C1 segment of cervical spinal cord (tissue), 14 donors: ENCODE measurements around the gene ZFAND4.
"Not testable (repeated sequence)": the region's sequence is repeated elsewhere in the genome, so short reads cannot be mapped to it uniquely, and the experiment has no call there.

Experiments used
- DNase-seq, 14 donors: peaks; one replicate each; lab custom pipeline; 2025; lab: John Stamatoyannopoulos, UW

ZFAND4 gene

DNA sequence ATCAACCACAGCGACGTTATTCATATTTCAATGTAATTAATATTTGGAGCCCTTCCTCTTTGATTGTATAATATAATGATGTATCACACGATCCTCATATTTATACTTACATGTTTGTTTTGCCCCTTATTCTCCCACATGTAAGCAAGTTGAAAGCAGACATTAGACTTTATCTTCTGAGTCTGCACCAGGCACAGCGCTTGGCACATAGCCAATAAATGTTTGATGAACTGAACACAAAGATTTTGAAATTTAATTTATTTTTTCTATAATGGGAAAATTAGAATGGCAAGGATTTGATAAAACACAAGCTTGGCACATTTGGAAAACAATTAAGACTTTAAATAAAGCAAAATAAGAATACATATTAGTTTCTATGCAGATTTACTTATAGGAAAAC, 31.6 kb downstream of the ZFAND4 start:
- no peak for DNase-seq

DNA sequence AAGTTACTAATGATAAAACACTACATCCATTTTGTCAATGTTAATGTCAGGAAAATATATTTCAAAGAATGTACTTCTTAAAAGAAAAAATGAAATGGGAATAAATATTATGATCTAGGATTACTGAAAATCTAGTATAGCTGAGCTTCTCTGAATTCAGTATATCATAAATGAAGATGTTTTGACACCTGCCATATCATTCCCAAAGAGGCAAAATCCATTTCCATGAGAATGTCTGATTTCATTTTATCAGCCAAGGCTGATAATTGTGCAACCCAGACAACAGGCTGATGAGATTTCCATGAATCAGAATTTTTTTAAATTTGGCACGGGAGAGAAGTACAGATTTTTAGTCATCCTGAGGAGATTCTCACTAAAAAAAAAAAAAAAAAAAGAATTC, 32.5 kb downstream of the ZFAND4 start:
- no peak for DNase-seq

DNA sequence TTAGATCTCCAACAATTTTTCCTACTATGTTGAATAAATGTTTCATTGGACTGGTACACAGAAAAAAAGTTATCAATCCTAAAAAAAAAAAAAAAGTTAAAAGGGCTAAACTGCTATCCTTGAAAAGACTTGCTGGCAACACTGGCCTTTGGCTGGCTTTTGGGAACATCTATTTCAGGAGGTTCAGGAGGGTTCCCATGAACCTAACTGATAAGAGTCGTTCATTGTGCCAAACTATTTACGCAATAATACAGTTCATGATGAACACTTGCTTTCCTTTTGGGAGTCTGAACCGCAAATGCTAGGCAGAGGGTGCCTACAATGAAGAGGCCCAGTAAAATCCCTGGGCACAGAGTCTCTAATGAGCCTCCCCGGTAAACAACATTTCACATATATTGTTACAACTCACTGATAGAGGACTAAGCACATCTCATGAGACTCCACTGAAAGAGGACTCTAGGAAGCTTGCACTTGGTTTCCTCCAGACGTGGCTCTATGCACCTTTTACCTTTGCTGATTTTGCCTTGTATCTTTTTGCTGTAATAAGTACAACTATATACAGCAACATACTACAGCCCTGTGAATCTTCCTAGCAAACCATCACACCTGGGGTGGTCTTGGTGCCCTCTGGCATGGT, 45.0 kb downstream of the ZFAND4 start:
- no peak for DNase-seq

DNA sequence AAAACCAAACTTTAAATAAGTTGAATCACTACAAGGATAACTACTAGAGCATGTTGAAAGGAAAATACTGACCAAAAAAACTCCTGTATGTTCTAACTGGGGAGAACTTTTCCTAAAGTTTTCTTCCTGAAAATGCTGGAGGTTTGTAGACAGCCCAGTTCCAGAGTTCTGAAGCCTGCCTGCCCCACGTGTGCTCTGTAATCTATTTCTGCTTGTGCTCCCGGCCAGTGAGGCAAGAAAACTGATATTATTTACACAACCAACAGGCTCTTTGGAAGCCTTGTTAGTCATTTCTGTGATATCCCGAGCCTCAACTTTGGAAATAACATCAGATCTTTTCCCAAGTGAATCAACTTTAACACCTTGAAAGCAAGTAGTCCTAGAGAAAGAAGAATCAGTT, 46.7 kb downstream of the ZFAND4 start:
- DNase-seq = no peak

DNA sequence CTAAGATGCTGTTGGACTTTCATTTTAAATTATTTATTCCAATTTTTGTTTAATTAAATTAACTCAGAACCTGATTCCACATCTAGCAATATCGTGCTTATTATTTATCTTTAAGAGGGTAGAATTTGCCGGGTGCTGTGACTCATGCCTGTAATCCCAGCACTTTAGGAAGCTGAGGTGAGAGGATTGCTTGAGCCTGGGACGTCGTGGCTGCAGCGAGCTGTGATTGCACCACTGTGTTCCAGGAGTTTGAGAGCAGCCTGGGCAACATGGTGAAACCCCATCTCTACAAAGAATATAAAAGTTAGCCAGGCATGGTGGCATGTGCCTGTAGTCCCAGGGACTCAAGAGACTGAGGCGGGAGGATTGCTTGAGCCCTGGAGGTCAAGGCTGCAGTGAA, 47.8 kb downstream of the ZFAND4 start:
- DNase-seq = no peak

DNA sequence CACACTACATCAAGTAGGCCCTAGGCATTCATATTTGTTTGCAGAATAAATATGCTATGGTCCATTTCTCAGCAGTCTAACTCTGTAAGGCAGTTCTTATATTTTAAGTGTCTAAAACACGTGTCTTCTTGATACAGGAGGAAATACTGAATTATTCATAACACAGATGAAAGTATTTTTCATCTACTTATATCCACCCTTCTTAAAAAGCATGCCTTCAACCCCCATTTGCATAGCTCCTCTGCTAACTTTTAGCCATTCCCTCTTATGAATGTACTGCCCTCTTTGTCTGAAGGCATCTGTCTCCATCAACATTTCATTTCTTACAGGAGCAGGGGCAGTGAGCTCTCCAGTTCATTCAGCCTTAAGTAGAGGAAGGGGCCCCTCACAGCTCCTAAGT, 57.7 kb downstream of the ZFAND4 start:
- DNase-seq = no peak

DNA sequence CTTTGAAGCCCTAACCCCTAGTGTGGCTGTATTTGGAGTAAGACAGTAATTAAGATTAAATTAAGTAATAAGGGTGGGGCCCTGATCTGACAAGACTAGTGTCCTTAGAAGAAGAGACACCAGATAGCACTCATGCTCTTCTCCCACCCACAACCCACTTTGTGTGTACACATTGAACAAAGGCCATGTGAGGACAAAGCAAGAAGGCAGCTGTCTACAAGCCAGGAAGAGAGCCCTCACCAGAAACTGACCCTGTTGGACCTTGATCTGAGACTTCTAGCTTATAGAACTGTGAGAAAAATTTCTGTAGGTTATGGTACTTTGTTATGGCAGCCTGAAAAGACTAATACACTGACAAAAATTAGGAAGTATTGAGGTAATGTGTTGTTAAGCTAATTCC, 59.8 kb downstream of the ZFAND4 start:
- no peak for DNase-seq

DNA sequence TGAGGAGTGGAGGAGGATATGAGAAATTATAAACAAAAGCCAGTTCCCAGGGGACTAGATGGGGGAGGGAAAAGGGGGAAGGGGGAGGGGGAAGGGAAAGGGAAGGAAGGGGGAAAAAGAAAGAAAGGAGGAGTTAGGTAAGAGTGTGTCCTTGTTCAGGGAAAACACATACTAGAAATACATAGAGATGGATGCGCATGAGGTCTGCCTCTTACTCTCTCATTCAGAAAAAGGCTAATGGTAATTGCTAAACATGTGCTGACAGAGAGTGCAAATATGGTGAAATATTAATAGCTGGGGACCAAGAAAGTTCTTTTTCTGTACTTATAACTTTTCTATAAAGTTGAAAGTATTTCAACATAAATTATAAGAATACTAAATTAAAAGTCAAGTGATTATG, 64.5 kb downstream of the ZFAND4 start:
- DNase-seq = no peak

DNA sequence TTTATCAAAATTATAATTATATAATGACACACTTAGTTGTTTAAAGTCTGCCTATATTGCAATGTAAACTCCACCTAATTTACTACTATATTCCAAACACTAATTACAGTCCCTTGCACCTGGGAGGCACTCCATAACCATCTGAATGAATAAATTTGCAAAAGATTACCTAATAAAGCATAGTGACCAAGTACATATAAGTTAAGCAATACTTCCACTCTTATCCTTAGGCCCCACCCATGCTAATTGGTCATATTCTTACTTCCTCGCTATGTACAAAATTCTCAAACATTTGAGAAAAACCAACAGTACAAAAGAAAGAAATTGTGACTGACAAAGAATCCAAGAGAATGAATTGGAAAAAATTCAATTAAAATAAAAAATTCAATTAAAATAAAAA, 65.3 kb downstream of the ZFAND4 start:
- no peak for DNase-seq

DNA sequence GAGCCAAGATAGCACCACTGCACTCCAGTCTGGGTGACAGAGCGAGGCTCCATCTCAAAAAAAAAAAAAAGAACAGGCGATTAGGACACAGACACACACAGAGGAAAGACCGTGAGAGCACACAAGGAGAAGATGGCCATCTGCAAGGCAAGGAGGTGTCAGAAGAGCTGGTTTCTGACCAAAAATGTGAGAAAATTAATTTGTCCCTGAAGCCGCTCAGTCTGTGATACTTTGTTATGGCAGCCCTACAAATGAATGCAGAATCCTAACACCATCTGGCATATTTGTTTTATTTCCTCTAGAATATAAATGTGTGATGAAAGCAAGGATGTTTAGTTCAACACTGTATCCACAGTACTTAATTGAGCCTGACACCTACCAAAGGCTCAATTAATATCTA, 69.7 kb downstream of the ZFAND4 start:
- peak in 1 of 14 donors; percentile 2 for DNase-seq

DNA sequence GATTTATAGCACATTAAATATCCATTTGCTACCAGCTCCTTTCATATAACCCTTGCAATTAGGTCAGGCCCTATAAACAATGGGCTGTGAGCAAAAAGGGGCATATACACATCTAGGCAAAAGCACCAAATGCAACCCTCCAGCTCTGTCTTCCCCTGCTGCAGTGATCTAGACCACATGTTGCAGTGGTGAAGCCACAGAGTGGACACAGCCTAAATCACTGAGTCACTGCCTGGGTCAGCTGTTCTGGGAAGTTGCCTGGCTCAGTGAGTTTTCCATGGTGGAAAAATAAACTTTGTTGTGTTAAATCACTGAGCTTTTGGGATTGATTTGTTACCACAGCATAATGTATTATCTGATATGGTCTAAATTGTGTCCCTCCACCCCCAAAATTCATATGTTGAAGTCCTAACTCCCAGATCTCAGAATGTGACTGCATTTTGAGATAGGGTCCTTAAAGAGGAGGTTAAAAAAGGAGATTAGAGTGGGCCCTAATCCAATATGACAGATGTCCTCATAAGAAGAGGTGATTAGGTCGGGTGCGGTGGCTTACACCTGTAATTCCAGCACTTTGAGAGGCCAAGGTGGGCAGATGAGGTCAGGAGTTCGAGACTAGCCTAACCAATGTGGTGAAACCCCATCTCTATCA, 70.4 kb downstream of the ZFAND4 start:
- no peak for DNase-seq

DNA sequence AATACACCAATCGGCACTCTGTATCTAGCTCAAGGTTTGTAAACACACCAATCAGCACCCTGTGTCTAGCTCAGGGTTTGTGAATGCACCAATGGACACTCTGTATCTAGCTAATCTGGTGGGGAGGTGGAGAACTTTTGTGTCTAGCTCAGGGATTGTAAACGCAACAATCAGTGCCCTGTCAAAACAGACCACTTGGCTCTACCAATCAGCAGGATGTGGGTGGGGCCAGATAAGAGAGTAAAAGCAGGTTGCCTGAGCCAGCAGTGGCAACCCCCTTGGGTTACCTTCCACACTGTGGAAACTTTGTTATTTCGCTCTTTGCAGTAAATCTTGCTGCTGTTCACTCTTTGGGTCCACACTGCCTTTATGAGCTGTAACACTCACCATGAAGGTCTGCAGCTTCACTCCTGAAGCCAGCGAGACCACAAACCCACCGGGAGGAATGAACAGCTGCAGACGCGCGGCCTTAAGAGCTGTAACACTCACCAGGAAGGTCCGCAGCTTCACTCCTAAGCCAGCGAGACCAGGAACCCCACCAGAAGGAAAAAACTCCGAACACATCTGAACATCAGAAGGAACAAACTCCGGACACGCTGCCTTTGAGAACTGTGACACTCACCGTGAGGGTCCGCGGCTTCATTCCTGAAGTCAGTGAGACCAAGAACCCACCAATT, 71.2 kb downstream of the ZFAND4 start:
- DNase-seq = not testable (repeated sequence)

DNA sequence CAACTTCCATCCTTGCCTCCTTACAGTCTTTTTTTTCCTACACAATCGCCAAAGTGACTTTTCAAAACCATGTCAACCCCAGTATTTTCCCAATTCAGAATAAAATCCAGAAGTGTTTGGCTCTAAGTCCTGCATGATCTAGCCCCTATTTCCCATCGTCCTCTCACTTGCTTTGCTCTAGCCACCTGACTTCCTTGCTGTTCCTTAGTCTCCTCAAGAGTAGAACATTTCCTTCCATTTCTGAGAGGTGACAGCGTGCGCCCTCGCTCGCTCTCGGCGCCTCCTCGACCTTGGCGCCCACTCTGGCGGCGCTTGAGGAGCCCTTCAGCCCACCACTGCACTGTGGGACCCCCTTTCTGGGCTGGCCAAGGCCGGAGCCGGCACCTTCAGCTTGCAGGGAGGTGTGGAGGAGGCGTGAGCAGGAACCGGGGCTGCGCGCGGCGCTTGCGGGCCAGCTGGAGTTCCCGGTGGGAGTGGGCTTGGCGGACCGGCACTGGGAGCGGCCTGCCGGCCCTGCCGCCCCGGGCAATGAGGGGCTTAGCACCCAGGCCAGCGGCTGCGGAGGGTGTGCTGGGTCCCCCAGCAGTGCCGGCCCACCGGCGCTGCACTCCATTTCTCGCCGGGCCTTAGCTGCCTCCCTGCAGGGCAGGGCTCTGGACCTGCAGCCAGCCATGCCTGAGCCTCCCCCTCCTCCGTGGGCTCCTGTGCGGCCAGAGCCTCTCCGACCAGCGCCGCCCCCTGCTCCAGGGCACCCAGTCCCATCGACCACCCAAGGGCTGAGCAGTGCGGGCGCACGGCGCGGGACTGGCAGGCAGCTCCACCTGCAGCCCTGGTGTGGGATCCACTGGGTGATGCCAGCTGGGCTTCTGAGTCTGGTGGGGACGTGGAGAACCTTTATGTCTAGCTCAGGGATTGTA, 72.0 kb downstream of the ZFAND4 start:
- peak in 1 of 14 donors; percentile 24 for DNase-seq

DNA sequence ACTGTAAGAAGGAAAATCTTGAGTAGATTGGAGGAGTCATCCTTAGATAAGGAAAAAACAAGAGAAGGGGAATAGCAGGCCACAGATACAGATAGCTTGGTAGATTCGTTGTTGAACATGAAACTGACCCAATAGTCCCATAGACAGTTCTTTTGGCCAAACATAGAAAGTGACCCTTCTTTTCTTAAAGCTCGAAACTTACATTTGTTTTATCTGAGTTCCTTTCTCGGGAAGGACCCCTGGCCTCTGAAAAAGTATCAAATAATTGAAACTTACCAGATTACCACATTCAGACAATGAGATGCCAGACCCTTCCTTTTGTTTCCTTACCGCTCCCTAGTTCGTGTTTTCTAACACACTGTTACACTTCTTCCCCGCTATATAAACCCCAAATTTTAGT, 72.9 kb downstream of the ZFAND4 start:
- DNase-seq = no peak

DNA sequence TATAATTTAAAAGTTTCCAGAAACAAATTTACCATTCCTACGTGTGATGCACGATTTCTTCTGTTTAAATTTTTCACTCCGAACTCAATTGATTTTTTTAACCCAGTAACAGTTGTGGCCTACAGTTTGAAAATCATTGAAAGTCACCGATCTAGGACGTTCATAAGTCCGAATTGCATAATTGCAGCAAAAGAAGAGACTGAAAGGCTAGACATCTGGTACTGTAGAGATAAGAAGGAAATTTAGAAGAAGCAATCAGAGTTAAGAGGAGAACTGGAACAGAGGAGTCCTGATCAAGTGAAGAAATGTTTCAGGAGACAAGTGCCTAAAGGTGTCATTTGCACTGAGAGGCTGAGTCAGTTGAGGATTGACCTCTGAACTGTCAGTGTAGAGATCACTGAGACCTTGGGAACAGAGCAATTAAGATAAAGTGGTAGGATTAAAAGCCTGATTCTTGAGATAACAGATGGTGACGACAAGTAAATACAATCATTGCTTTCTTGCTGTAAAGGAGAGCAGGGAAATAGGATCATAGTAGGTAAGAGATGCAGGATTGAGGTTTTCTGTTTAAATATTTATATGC, 73.5 kb downstream of the ZFAND4 start:
- no peak for DNase-seq

DNA sequence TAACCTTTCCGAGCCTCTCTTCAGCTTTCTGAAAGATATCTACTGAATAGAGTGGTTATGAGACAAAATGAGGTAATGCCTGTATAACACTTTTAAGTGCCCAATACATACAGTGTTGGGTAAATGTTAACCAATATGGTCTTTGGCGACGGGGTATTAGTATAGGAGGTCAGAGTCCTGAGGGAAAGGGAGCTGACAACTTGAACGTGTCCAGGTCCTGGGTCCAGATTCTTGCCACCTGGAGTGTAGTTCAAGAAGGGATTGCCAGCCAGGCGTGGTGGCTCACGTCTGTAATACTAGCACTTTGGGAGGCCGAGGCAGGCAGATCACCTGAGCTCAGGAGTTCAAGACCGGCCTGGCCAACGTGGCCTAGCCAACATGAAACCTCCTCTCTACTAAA, 76.0 kb downstream of the ZFAND4 start:
- no peak for DNase-seq

DNA sequence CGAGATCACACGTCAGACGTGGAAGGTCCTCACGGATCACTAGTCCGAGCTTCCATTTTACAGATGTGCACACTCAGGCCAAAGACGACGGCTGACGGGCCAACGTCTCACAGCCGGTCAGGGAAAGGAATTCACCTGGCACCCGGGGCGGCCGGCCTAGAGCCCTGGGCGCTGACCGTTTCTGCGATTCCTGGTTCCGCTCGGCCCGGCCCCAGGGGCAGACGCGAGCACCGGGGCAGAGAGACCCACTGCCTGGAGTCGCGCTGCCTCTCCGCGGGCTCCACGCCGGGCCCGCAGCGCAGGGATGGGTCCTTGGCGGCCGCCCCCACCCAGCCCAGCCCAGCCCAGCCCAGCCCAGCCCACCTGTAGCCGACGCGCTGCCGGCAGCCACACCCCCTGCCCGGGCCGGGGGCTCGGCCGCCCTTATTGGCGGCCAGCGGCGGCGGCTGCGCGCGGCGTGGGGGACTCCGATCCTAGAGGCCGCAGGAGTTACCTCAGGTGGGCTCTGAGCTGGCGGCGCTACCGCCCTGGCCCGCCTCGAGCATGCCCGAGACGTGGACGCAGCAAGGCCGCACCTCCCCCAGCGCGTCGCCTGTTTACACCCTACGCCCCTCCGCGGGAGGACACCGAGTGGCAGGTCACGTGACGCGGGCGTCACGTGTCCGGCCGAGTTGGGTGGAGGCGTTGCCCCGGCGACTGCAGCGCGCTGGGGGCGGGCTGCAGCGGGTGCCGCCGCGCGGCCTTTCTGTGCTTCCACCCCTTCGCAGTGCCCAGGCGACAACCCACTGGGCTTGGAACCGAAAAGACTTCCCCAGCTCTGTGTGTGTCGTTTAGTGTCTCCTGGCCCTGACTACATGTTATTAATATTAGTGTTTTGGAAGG, 78.1 kb downstream of the ZFAND4 start:
- peak; percentile 49 to 94 (median 84) for DNase-seq

DNA sequence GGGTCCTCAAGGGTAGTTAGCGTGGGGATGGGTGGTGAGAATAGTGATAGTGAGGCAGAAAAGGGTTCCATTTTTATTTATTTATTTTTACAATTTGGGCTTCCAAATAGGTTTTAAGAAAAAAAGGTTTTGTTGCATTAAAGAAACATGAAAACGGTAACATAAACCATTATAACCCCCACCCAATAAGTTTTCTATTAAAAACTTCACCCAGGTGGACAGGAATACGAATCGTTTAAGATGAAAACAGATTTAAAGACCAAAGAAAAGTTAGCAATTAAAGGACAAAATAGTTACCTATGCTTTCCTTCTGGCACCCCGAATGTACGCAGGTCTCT, 78.7 kb downstream of the ZFAND4 start:
- DNase-seq = peak in 1 of 14 donors; percentile 20

DNA sequence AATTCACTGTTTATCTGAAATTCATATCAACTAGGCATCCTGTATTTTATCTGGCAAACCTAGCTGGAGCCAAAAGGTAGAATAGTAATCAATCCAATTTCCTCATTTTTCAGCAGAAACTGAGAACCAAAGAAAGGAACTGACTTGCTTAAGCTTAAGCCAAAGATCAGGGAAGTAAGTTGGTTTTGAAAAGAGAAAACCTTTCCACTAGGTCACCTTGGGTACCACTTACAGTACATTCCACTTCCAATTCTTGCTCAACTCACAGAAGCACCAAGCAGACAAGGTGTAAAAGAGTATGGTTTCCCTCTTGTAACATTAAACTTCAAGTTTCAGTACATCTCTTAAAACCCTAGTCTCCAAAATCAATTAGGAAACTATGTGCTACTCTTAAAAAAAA, 79.6 kb downstream of the ZFAND4 start:
- peak in 1 of 14 donors; percentile 24 for DNase-seq

DNA sequence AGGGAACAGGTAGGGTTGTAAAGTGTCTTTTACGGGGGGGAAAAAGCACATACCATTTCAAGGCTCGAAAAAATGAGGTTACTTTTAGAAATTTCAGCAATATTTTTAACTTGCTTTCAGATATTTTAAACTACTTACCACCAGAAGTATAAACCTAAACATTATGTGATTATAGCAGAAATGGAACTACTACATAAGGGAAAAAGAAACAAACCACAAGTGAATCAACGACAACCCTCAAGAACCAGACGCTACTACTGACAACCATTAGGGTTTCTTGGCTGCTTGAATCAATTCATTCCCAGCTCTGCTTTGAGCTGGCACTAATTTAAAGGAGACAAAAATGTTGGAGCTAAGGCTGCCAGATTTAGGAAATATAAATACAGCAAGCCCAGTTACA, 80.1 kb downstream of the ZFAND4 start:
- peak in 1 of 14 donors; percentile 19 for DNase-seq

DNA sequence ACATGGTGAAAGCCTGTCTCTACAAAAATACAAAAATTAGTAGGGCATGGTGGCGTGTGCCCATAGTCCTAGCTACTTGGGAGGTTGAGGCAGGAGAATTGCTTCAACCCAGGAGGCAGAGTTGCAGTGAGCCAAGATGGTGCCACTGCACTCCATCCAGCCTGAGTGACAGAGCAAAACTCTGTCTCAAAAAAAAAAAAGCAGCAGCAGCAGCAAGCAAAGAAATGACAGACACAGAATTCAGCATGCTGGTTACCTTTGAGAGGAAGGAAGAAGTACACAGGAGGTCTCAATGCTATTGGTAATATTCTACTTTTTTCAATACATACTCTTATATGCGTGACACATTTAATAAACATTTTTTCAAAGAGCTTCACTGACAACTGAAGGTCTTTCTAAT, 81.3 kb downstream of the ZFAND4 start:
- DNase-seq = no peak
